HepG2 (cell line): ENCODE results near the gene GRB10. TPM values are rescaled to one million over a fixed set of nuclear protein-coding genes. Genes with fewer than 3 reads are reported as not detected.

Source experiments
- DNMT1 ChIP-seq: sonication (generic); formaldehyde crosslinking; IDR thresholded peaks from 2 replicates; pipeline ENCODE4 v1.5.1; 2020; ENCODE audit warnings: mild to moderate bottlenecking, missing genetic modification reagents
- ELF3 ChIP-seq: IDR thresholded peaks from 2 replicates; pipeline ENCODE4 v1.6.1; 2016; ENCODE audit warnings: missing genetic modification reagents, missing compliant biosample characterization
- GLI4 ChIP-seq: sonication (generic); formaldehyde crosslinking; IDR thresholded peaks from 2 replicates; pipeline ENCODE4 v1.5.1; 2020; ENCODE audit warnings: missing genetic modification reagents, mild to moderate bottlenecking, moderate library complexity, borderline replicate concordance
- HMG20A ChIP-seq: IDR thresholded peaks from 2 replicates; pipeline ENCODE4 v1.6.1; 2016; ENCODE audit warnings: borderline replicate concordance
- HNRNPH1 ChIP-seq: fragments of 200-400 bp; formaldehyde crosslinking; optimal IDR thresholded peaks from 2 replicates; pipeline ENCODE3; 2017; ENCODE audit warnings: mild to moderate bottlenecking, low read depth, low read length
- ISX ChIP-seq: sonication (generic); formaldehyde crosslinking; conservative IDR thresholded peaks from 2 replicates; pipeline ENCODE4 v1.5.0; 2020; ENCODE audit warnings: missing genetic modification reagents
- KAT8 ChIP-seq: IDR thresholded peaks from 2 replicates; pipeline ENCODE4 v1.6.1; 2016; ENCODE audit warnings: missing genetic modification reagents, missing compliant biosample characterization
- RERE ChIP-seq: IDR thresholded peaks from 2 replicates; pipeline ENCODE4 v1.6.1; 2016; ENCODE audit warnings: low read depth, missing genetic modification reagents, missing compliant biosample characterization
- XBP1 ChIP-seq: sonication (generic); formaldehyde crosslinking; IDR thresholded peaks from 2 replicates; pipeline ENCODE4 v1.5.0; 2020; ENCODE audit warnings: missing genetic modification reagents
- ZBTB4 ChIP-seq: sonication (generic); formaldehyde crosslinking; IDR thresholded peaks from 2 replicates; pipeline ENCODE4 v1.4.0; 2020; ENCODE audit warnings: missing genetic modification reagents, mild to moderate bottlenecking, borderline replicate concordance
- ZBTB7B ChIP-seq: sonication (generic); formaldehyde crosslinking; IDR thresholded peaks from 2 replicates; pipeline ENCODE4 v1.4.0; 2020; ENCODE audit warnings: missing genetic modification reagents
- ZNF430 ChIP-seq: sonication (generic); formaldehyde crosslinking; IDR thresholded peaks from 2 replicates; pipeline ENCODE4 v1.9.0; 2021; ENCODE audit warnings: mild to moderate bottlenecking, missing genetic modification reagents
- ZNF639 ChIP-seq: conservative IDR thresholded peaks from 2 replicates; pipeline ENCODE4 v1.6.1; 2018; ENCODE audit warnings: missing genetic modification reagents
- ZSCAN29 ChIP-seq: sonication (generic); formaldehyde crosslinking; conservative IDR thresholded peaks from 2 replicates; pipeline ENCODE4 v1.4.0; 2020; ENCODE audit warnings: mild to moderate bottlenecking, missing genetic modification reagents
- polyA plus RNA-seq, 8 experiments: library from polyadenylated mRNA; depleted of rRNA in 3 of 8; stranded (reverse) in 7 of 8; unstranded in 1 of 8; fragments of >200 nt; fragmentation: Illumina TruSeq in 4 of 8; extraction: Trizol in 4 of 8; gene quantifications; 2 replicates each; pipeline versions ENCODE4 v1.2.1 to v1.2.3, GENCODE V29; 2011 to 2016; ENCODE audit warnings: low read depth in 4 of 8, missing spikeins in 1 of 8, mixed read lengths in 1 of 8; ENCODE audit not compliant: insufficient read depth in 1 of 8
- total RNA-seq, 5 experiments: library from RNA; depleted of rRNA; stranded (reverse); fragments of >200 nt; fragmentation: Illumina TruSeq; extraction: Trizol; gene quantifications; 2 replicates each; pipeline ENCODE4 v1.2.3, GENCODE V29; 2016; ENCODE audit warnings: low read depth in 1 of 5
- TF ChIP-seq, protein P1 (sequence below): sonication (generic); formaldehyde crosslinking; IDR thresholded peaks from 2 replicates; pipeline ENCODE4 v1.5.1; 2020; ENCODE audit warnings: mild to moderate bottlenecking, moderate library complexity, missing genetic modification reagents
- TF ChIP-seq, protein P2 (sequence below): sonication (generic); formaldehyde crosslinking; IDR thresholded peaks from 2 replicates; pipeline ENCODE4 v1.4.0; 2020; ENCODE audit warnings: mild to moderate bottlenecking, missing genetic modification reagents

GRB10 gene
- total and polyA plus RNA-seq, 2 of the 13 experiments (the other 11 are each of a cell fraction or from before 2014, with no cell fraction given) = 4.0 to 6.8 TPM

DNA sequence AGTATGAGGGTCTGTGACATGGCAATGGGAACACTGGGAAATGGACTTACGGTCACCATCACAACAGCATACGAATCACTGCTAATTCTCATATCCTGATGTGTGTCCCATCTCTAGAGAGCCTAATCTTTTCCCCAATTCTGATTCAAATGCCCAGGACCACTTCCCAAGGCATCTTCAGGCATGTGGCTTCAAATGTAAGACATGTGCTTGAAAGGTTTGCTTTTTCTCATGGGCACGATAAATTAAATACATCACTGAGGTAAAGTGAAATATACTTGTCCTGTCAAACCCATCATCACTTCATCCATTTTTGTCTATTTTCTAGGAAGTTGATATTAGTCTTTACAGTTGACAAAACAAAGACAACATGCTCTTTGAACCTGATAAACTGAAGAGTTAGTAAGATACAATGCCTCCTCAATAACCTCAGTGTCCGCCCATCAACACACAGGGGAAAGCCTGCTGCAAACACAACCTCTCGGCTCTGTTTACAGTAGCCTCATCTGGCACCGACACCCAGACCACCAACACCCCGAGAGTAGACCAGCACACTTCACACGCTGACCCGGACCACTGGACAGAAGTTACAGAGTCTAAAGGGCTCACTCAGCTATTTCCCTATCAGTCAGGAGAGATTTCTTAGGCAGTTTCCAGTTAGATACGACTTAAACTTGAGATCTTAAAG lies 24.8 kb downstream of the GRB10 start (continued):
- TF ChIP-seq, protein P1, sequence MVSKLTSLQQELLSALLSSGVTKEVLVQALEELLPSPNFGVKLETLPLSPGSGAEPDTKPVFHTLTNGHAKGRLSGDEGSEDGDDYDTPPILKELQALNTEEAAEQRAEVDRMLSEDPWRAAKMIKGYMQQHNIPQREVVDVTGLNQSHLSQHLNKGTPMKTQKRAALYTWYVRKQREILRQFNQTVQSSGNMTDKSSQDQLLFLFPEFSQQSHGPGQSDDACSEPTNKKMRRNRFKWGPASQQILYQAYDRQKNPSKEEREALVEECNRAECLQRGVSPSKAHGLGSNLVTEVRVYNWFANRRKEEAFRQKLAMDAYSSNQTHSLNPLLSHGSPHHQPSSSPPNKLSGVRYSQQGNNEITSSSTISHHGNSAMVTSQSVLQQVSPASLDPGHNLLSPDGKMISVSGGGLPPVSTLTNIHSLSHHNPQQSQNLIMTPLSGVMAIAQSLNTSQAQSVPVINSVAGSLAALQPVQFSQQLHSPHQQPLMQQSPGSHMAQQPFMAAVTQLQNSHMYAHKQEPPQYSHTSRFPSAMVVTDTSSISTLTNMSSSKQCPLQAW (CRISPR knock-in tag) = no peak
- TF ChIP-seq HNRNPH1 (no peak), ZSCAN29 (CRISPR knock-in tag) (no peak), ZBTB4 (CRISPR knock-in tag) (no peak), ZBTB7B (CRISPR knock-in tag) (peak; percentile 84), ZNF430 (no peak), ZNF639 (CRISPR knock-in tag) (no peak), DNMT1 (CRISPR knock-in tag) (no peak), ISX (CRISPR knock-in tag) (no peak), HMG20A (CRISPR knock-in tag) (peak; percentile 32; the same call in 1 of the 2 replicates), XBP1 (CRISPR knock-in tag) (no peak), ELF3 (CRISPR knock-in tag) (peak; percentile 20; the same call in 1 of the 2 replicates), GLI4 (CRISPR knock-in tag) (no peak), RERE (peak; percentile 70; the same call in 1 of the 2 replicates), KAT8 (CRISPR knock-in tag) (no peak)
- TF ChIP-seq, protein P2, sequence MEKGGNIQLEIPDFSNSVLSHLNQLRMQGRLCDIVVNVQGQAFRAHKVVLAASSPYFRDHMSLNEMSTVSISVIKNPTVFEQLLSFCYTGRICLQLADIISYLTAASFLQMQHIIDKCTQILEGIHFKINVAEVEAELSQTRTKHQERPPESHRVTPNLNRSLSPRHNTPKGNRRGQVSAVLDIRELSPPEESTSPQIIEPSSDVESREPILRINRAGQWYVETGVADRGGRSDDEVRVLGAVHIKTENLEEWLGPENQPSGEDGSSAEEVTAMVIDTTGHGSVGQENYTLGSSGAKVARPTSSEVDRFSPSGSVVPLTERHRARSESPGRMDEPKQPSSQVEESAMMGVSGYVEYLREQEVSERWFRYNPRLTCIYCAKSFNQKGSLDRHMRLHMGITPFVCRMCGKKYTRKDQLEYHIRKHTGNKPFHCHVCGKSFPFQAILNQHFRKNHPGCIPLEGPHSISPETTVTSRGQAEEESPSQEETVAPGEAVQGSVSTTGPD (CRISPR knock-in tag) = no peak
